GM12874 (cell line): ENCODE results near the gene LSM2.

Experiments used
- TF ChIP-seq, protein P1 (sequence below): IDR thresholded peaks from 2 replicates; pipeline ENCODE4 v1.5.1; 2011; ENCODE audit warnings: low read depth, mild to moderate bottlenecking, control low read depth, low read length, moderate library complexity; ENCODE audit not compliant: insufficient read depth

LSM2 gene

DNA sequence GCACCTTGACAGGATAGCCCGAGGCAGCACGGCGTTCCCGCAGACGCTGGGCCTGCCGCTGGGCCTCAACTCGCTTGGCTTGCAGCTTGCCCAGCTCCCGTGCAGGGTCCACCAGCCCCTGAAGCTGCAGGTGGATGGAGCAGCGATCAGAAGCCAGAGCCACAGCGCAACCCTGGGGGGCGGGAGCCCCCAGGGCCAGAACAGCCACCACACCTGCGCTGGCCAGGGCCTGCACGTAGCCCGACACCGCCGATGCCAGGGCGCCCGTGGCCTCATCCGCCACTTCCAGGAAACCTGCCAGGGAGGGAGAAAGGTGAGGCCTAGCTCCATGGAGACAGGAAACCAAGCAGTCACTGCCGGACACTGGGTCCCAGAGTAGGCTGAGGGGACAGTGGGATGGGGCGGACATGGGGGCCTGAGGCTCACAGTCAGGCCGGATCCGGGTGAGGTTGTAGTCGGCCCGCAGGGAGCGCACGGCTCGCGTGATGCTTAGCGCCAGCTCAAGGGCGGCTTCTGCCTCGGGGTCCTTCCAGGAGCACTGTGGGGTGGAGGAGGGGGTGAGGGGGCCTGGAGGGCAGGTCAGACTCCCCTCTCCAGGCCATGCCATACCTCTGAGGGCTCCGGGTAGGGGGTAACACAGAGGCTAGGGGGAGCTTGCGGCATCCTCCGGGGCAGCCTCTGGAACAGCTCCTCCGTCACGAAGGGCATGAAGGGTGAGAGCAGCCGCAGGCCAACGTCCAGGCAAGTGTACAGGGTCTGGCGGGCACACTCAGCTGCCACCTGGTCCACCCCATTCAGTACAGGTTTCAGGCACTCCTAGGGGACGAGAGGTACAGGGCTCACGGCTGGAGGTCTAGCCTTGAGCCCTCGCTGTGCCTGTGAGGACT is 27.5 kb downstream of the LSM2 start:
- TF ChIP-seq, protein P1, sequence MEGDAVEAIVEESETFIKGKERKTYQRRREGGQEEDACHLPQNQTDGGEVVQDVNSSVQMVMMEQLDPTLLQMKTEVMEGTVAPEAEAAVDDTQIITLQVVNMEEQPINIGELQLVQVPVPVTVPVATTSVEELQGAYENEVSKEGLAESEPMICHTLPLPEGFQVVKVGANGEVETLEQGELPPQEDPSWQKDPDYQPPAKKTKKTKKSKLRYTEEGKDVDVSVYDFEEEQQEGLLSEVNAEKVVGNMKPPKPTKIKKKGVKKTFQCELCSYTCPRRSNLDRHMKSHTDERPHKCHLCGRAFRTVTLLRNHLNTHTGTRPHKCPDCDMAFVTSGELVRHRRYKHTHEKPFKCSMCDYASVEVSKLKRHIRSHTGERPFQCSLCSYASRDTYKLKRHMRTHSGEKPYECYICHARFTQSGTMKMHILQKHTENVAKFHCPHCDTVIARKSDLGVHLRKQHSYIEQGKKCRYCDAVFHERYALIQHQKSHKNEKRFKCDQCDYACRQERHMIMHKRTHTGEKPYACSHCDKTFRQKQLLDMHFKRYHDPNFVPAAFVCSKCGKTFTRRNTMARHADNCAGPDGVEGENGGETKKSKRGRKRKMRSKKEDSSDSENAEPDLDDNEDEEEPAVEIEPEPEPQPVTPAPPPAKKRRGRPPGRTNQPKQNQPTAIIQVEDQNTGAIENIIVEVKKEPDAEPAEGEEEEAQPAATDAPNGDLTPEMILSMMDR: no peak

DNA sequence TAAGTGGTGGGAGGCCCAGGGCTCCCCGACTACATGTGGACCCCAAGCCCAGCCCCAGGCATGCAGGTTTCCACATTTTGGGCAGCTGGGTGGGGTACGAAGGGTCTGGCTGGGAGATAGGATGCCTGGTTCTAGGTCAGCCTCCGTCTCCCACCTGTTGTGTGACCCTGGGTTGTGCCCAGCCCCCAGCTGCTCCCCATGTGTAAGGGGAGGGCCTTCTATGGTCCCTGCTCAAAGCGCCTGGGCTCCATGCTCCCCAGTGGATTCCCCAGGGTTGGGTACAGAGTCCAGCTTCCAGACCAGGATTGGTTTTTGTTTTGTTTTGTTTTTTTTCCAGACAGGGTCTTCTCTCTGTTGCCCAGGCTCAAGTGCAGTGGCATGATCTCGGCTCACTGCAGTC is 28.6 kb downstream of the LSM2 start:
- TF ChIP-seq, protein P1: no peak

DNA sequence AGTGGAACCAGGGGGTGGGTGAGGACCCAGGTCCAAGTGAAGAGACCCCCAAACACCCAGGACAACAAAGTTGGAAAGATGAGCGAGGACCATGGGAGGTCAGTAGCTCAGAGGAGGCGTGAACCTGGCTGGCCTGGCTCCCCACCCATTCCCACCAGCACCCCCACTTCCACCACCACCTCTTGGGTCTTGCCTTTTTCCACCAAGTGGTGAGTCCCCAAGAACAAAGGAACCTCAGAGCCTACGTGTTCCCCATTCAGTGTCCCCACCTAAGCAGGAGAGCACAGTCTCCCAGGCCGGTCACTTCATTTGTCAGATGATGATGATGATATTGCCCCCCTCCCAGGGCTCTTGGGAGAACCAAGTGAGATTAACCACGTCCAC is 29.1 kb downstream of the LSM2 start:
- TF ChIP-seq, protein P1: no peak

DNA sequence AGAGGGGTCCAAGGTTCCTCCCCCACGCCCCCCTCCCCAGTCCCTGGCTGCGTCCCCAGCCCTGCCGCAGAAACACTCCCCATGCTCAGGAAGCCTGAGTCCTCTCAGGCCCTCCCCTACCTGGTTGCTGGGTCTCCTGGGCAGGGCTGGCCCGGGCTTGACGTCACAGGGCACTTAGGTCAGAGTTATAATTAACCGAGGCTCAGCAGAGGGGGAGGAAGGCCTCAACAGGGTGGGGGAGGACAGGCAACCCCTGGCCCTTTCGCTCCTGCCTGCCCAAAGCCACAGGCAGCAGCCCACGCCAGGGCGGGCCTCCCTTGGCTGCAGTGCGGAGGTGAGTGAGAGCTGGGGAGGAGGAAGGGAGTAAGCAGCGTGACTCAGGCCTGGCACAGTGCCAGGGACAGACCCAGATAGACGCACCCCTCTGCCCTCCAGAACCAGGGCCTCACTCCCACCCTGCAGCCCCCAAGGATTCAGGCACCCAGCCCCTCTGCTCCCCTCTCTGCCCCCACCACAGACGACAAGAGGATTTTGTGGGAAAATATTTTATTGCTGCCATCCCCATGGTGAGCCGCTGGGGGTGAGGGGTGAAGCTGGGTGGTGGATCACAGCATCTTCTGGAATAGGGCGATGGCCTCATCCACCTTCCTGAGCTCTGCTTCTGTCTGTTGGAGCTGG is 29.6 kb downstream of the LSM2 start, which contains the start of gene VWA7:
TSS of gene VWA7 (minus strand) at position 340 of the 678 bp plus-strand sequence. CDS start 549 bp downstream, outside the sequence.
- TF ChIP-seq, protein P1: 0 out of 2 replicates have a peak, but pooled peaks have one; percentile 6

DNA sequence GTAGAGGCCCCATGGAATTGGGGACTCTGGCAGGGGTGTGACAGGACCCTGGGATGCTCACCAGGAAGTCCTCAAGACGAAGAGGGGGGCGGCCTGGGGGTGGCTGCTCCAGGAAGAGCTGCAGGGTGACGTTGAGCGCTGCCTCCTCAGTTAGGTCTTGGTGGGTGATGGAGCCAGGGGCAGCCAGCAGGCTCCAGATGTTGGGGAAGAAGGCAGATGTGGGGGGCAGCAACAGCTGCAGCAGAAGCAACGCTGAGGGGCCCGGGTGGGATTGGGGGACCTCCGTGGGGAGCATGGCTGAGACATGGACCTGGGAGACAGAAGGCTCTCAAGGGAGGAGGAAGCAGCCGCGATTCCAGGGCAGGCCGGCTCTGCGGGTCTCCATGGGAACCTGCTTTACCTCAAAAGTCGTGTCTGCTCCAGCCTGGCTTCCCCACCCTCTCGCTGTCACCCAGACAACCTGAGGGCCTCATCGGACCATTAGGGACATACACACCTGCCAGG is 30.2 kb downstream of the LSM2 start:
- TF ChIP-seq, protein P1: no peak

DNA sequence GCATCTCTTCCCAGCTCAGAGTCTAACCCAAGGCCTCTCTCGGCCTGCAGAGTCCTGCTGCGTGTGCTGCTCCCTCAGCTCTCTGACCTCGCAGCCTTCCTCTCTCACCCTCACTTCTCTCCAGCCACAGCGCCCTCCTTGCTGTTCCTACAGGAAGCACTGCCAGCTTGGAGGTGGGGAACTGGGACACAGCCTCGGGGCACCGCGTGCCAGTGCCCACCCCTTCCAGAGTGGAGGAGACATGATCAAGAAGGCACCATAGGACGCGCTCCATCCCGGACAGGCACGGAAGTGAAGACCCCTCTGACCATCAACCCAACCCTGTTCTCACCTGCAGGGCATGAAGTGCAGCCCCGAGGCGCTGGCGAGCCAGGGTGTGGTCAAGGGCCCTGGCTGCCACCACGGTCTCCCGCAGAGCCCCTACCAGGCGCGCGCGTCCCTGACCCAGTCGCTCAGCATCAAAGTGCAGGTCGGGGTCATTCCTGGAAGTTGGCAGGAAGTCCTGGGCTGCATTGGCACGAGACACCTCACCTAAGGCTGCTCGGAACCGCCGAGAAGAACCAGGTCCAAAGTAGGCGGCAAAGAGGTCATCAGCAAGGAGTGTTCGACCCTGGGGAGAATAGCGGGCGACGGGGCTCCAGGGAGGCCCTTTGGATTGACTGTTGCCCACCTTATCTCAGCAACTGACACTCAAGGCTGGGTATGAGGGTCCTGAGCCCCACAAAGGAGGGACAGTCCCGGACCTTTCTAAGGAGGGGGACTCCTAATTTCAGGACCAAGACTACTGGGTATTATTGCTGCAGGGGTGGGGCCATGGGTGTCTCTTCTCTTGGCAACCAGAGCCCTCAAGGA is 30.9 kb downstream of the LSM2 start:
- TF ChIP-seq, protein P1: no peak

DNA sequence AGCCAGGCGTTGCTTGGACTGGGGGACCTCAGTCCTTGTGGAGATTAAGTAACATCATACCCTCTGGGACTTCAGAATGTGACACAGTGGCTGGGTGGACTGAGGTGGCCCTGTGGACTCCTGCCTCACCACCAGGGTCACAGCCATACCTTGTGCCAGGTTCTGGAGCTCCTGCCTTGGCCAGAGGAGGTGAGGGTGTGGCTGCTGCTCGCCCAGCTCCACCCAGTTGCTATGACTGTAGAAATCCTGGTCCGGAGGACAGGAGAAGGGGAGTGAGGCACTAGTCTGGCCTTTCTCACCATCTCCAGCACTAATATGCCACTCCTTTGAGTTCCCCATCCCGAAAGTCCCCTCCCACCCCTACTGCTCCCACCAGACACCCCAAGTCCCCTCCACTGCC is 31.6 kb downstream of the LSM2 start:
- TF ChIP-seq, protein P1: no peak
